NCI-H2227 treated with DMSO at 0.1 percent for 48 hours (cell line): Measurements from ENCODE around the gene RELT.

Experiments used
- DNase-seq: peaks from one replicate; lab custom pipeline; 2025; lab: John Stamatoyannopoulos, UW

Gene RELT

GRCh38 chr11:73347067-73347466 lies 29.1 kb upstream of the RELT start:
- no peak for DNase-seq

- DNase-seq: no peak
Observed at GRCh38 chr11:73348838-73349237, 27.4 kb upstream of the RELT start.

- no peak for DNase-seq
Observed at GRCh38 chr11:73349633-73350032, 26.6 kb upstream of the RELT start.

- DNase-seq: peak; percentile 80
Observed at GRCh38 chr11:73350908-73351636, 25.1 kb upstream of the RELT start.

GRCh38 chr11:73353422-73353821 lies 22.8 kb upstream of the RELT start:
- DNase-seq: no peak

- DNase-seq: no peak
Observed at GRCh38 chr11:73355109-73355508, 21.1 kb upstream of the RELT start.

GRCh38 chr11:73356979-73357860 lies 19.0 kb upstream of the RELT start:
- no peak for DNase-seq

- no peak for DNase-seq
Observed at GRCh38 chr11:73358071-73358470, 18.1 kb upstream of the RELT start.

- DNase-seq: no peak
Observed at GRCh38 chr11:73359341-73359740, 16.9 kb upstream of the RELT start.

GRCh38 chr11:73359930-73360742 lies 16.1 kb upstream of the RELT start:
- DNase-seq: peak; percentile 3

- no peak for DNase-seq
Observed at GRCh38 chr11:73360743-73361369, 15.3 kb upstream of the RELT start.

GRCh38 chr11:73361953-73362776 lies 14.0 kb upstream of the RELT start:
- no peak for DNase-seq

GRCh38 chr11:73363147-73363546 lies 13.1 kb upstream of the RELT start:
- DNase-seq: no peak

GRCh38 chr11:73365352-73366264 lies 10.6 kb upstream of the RELT start:
- no peak for DNase-seq

GRCh38 chr11:73366265-73366610 lies 10.0 kb upstream of the RELT start:
- DNase-seq: no peak

GRCh38 chr11:73366953-73367352 lies 9.2 kb upstream of the RELT start:
- DNase-seq: no peak

- no peak for DNase-seq
Observed at GRCh38 chr11:73367482-73368024, 8.6 kb upstream of the RELT start.

- DNase-seq: no peak
Observed at GRCh38 chr11:73372375-73372993, 3.7 kb upstream of the RELT start.

GRCh38 chr11:73374151-73374550 lies 2.0 kb upstream of the RELT start:
- DNase-seq: peak; percentile 31

- no peak for DNase-seq
Observed at GRCh38 chr11:73375830-73376159, 404 bp upstream of the RELT start.
